Activated CD8-positive, alpha-beta T cell treated with anti-CD3 and anti-CD28 coated beads, Interleukin-2, amount 10 ng/mL, durations not matched to agents 7 days and 5 days (primary cell): ENCODE data around the gene AGR3. TPM values are rescaled to one million over a fixed set of nuclear protein-coding genes. Genes with fewer than 3 reads are reported as not detected.
A peak's percentile ranks its signal among the peaks of the same experiment; 100 is the strongest.

ENCODE experiments used
- ATAC-seq: fragments of 150-1000 bp; cut with Tn5 transposase; one replicate; pipeline ENCODE4 v1.10.0; 2021; ENCODE audit warnings: moderate library complexity
- CTCF ChIA-PET: fragments of 350-600 bp; sonication (Branson Sonifier 250); formaldehyde crosslinking; loops from one replicate; lab custom pipeline; 2021; ENCODE audit warnings: antibody characterized with exemption; lab: Charles Lee
- POLR2A ChIA-PET: fragments of 350-600 bp; sonication (Branson Sonifier 250); formaldehyde crosslinking; loops from one replicate; lab custom pipeline; 2021; ENCODE audit warnings: antibody characterized with exemption; lab: Charles Lee
- DNase-seq: peaks from one replicate; pipeline ENCODE4 v3.0.0-alpha.2; 2020
- H3K27ac Mint-ChIP-seq: one replicate; pipeline ENCODE4 v1.8.0; 2021; ENCODE audit warnings: mild to moderate bottlenecking, mixed read lengths
- H3K27me3 Mint-ChIP-seq: one replicate; pipeline ENCODE4 v1.8.0; 2021; ENCODE audit warnings: low read depth, mixed read lengths
- H3K36me3 Mint-ChIP-seq: one replicate; pipeline ENCODE4 v1.8.0; 2021; ENCODE audit warnings: low read depth, mixed read lengths
- H3K4me1 Mint-ChIP-seq: one replicate; pipeline ENCODE4 v1.8.0; 2021; ENCODE audit warnings: low read depth, mixed read lengths
- H3K4me3 Mint-ChIP-seq: one replicate; pipeline ENCODE4 v1.8.0; 2021; ENCODE audit warnings: mild to moderate bottlenecking, mixed read lengths
- H3K9me3 Mint-ChIP-seq: one replicate; pipeline ENCODE4 v1.8.0; 2022; ENCODE audit warnings: mixed read lengths; ENCODE audit not compliant: insufficient read depth
- total RNA-seq, 2 experiments: library from RNA; stranded (reverse); gene quantifications; one replicate each; pipeline ENCODE4 v1.2.3, GENCODE V29; 2021

AGR3 gene
- total RNA-seq: not detected

- ATAC-seq: no peak
- CTCF ChIA-PET: no interaction called here
- Mint-ChIP-seq H3K27me3 (peaks cover 3% of the 10 kb centered on the region), H3K4me1 (no peaks in the 10 kb centered on the region), H3K4me3 (no peak within 1 kb of the TSS), H3K9me3 (no peaks in the 10 kb centered on the region), H3K36me3 (no peaks in the 10 kb centered on the region), H3K27ac (no peak within 1 kb of the TSS)
- POLR2A ChIA-PET: no interaction called here
- no peak for DNase-seq
Measured at GRCh38 chr7:16881844-16882243, at the start of gene AGR3. TSS of gene AGR3 (minus strand) at chr7:16881983. CDS start at chr7:16878618, 3,365 bp downstream.

GRCh38 chr7:16930946-16931345, 49.2 kb upstream of the AGR3 start:
- H3K9me3 Mint-ChIP-seq: peaks cover 4% of the 10 kb centered on the region
- ATAC-seq (no peak), DNase-seq (no peak)
- ChIA-PET POLR2A (interaction anchor here (0.8 kb wide), 1 partner anchor 368 kb away, joined by 3 read pairs; the partner anchor contains the start of gene AHR), CTCF (interaction anchor here (0.6 to 3.5 kb wide), 7 partner anchors 10 to 370 kb away, joined by 3 to 20 read pairs (median 3); no protein-coding TSS in a partner anchor)
- peaks cover 8% of the 10 kb centered on the region for H3K36me3 Mint-ChIP-seq
- no peak overlapping the region for H3K4me3 Mint-ChIP-seq
- peak overlapping the region; percentile 65 for H3K27ac Mint-ChIP-seq
- H3K27me3 Mint-ChIP-seq: no peaks in the 10 kb centered on the region
- H3K4me1 Mint-ChIP-seq: peaks cover 68% of the 10 kb centered on the region

GRCh38 chr7:16929146-16929762, 47.5 kb upstream of the AGR3 start:
- no peak overlapping the region for H3K4me3 Mint-ChIP-seq
- peaks cover 8% of the 10 kb centered on the region for H3K36me3 Mint-ChIP-seq
- no peak overlapping the region for H3K27ac Mint-ChIP-seq
- no peak for DNase-seq
- ATAC-seq: no peak
- CTCF ChIA-PET: interaction anchor here (1.8 to 3.5 kb wide), 2 partner anchors 11 to 53 kb away, joined by 4 to 20 read pairs; no protein-coding TSS in a partner anchor
- peaks cover 64% of the 10 kb centered on the region for H3K4me1 Mint-ChIP-seq
- H3K27me3 Mint-ChIP-seq: no peaks in the 10 kb centered on the region
- H3K9me3 Mint-ChIP-seq: peaks cover 4% of the 10 kb centered on the region
- POLR2A ChIA-PET: interaction anchor here (0.6 kb wide), 1 partner anchor 905 kb away, joined by 3 read pairs; no protein-coding TSS in a partner anchor

GRCh38 chr7:16926861-16927260, 45.1 kb upstream of the AGR3 start:
- peaks cover 58% of the 10 kb centered on the region for H3K4me1 Mint-ChIP-seq
- no peak overlapping the region for H3K4me3 Mint-ChIP-seq
- H3K27ac Mint-ChIP-seq: no peak overlapping the region
- DNase-seq: no peak
- no peaks in the 10 kb centered on the region for H3K27me3 Mint-ChIP-seq
- H3K9me3 Mint-ChIP-seq: peaks cover 4% of the 10 kb centered on the region
- CTCF ChIA-PET: interaction anchor here (0.9 to 1.8 kb wide), 12 partner anchors 8 to 282 kb away, joined by 3 to 12 read pairs (median 5); no protein-coding TSS in a partner anchor
- ATAC-seq: no peak
- peaks cover 7% of the 10 kb centered on the region for H3K36me3 Mint-ChIP-seq
- POLR2A ChIA-PET: interaction anchor here (0.9 kb wide), 1 partner anchor 49 kb away, joined by 3 read pairs; no protein-coding TSS in a partner anchor

- Mint-ChIP-seq H3K36me3 (peaks cover 6% of the 10 kb centered on the region), H3K4me3 (no peak overlapping the region), H3K27ac (no peak overlapping the region), H3K4me1 (peaks cover 54% of the 10 kb centered on the region), H3K27me3 (no peaks in the 10 kb centered on the region), H3K9me3 (peaks cover 4% of the 10 kb centered on the region)
- DNase-seq (peak; percentile 57), ATAC-seq (peak; percentile 65)
- POLR2A ChIA-PET: interaction anchor here (0.9 kb wide), 1 partner anchor 49 kb away, joined by 3 read pairs; no protein-coding TSS in a partner anchor
- CTCF ChIA-PET: interaction anchor here (0.7 to 1.8 kb wide), 16 partner anchors 8 to 390 kb away, joined by 3 to 12 read pairs (median 4); no protein-coding TSS in a partner anchor
Measured at GRCh38 chr7:16926283-16926682, 44.5 kb upstream of the AGR3 start.

- Mint-ChIP-seq H3K27ac (no peak overlapping the region), H3K9me3 (peaks cover 4% of the 10 kb centered on the region), H3K4me1 (peaks cover 47% of the 10 kb centered on the region), H3K27me3 (no peaks in the 10 kb centered on the region), H3K4me3 (no peak overlapping the region), H3K36me3 (peaks cover 4% of the 10 kb centered on the region)
- ChIA-PET CTCF (interaction anchor here (0.7 to 1.8 kb wide), 15 partner anchors 7 to 391 kb away, joined by 3 to 12 read pairs (median 3); no protein-coding TSS in a partner anchor), POLR2A (interaction anchor here (0.9 kb wide), 1 partner anchor 50 kb away, joined by 3 read pairs; no protein-coding TSS in a partner anchor)
- no peak for DNase-seq
- ATAC-seq: no peak
Measured at GRCh38 chr7:16925609-16926008, 43.8 kb upstream of the AGR3 start.

- no peak overlapping the region for H3K4me3 Mint-ChIP-seq
- peak; percentile 83 for ATAC-seq
- peak overlapping the region; percentile 53 for H3K27ac Mint-ChIP-seq
- H3K27me3 Mint-ChIP-seq: no peaks in the 10 kb centered on the region
- POLR2A ChIA-PET: no interaction called here
- no peaks in the 10 kb centered on the region for H3K9me3 Mint-ChIP-seq
- CTCF ChIA-PET: interaction anchor here (0.6 to 5.0 kb wide), 6 partner anchors 11 to 338 kb away, joined by 3 to 23 read pairs (median 3); no protein-coding TSS in a partner anchor
- no peak for DNase-seq
- H3K36me3 Mint-ChIP-seq: no peaks in the 10 kb centered on the region
- peaks cover 27% of the 10 kb centered on the region for H3K4me1 Mint-ChIP-seq
Measured at GRCh38 chr7:16923019-16923418, 41.2 kb upstream of the AGR3 start.

- DNase-seq (no peak), ATAC-seq (no peak)
- H3K4me3 Mint-ChIP-seq: no peak overlapping the region
- H3K9me3 Mint-ChIP-seq: no peaks in the 10 kb centered on the region
- peaks cover 27% of the 10 kb centered on the region for H3K4me1 Mint-ChIP-seq
- H3K27ac Mint-ChIP-seq: no peak overlapping the region
- no peaks in the 10 kb centered on the region for H3K36me3 Mint-ChIP-seq
- ChIA-PET POLR2A (no interaction called here), CTCF (interaction anchor here (0.8 to 5.0 kb wide), 4 partner anchors 9 to 120 kb away, joined by 3 to 23 read pairs (median 4); no protein-coding TSS in a partner anchor)
- H3K27me3 Mint-ChIP-seq: no peaks in the 10 kb centered on the region
Measured at GRCh38 chr7:16921644-16922257, 40.0 kb upstream of the AGR3 start.

- CTCF ChIA-PET: interaction anchor here (0.8 to 5.0 kb wide), 6 partner anchors 10 to 306 kb away, joined by 3 to 23 read pairs (median 3); no protein-coding TSS in a partner anchor
- Mint-ChIP-seq H3K27me3 (no peaks in the 10 kb centered on the region), H3K27ac (no peak overlapping the region), H3K4me1 (peaks cover 21% of the 10 kb centered on the region), H3K36me3 (no peaks in the 10 kb centered on the region), H3K9me3 (no peaks in the 10 kb centered on the region), H3K4me3 (no peak overlapping the region)
- POLR2A ChIA-PET: interaction anchor here (0.5 kb wide), 1 partner anchor 400 kb away, joined by 3 read pairs; no protein-coding TSS in a partner anchor
- no peak for ATAC-seq
- no peak for DNase-seq
Measured at GRCh38 chr7:16921151-16921550, 39.4 kb upstream of the AGR3 start.

- ChIA-PET CTCF (interaction anchor here (0.9 to 5.0 kb wide), 5 partner anchors 11 to 224 kb away, joined by 3 to 23 read pairs (median 4); no protein-coding TSS in a partner anchor), POLR2A (no interaction called here)
- H3K36me3 Mint-ChIP-seq: no peaks in the 10 kb centered on the region
- no peak for DNase-seq
- no peak for ATAC-seq
- no peaks in the 10 kb centered on the region for H3K27me3 Mint-ChIP-seq
- H3K4me3 Mint-ChIP-seq: no peak overlapping the region
- H3K27ac Mint-ChIP-seq: no peak overlapping the region
- no peaks in the 10 kb centered on the region for H3K9me3 Mint-ChIP-seq
- peaks cover 21% of the 10 kb centered on the region for H3K4me1 Mint-ChIP-seq
Measured at GRCh38 chr7:16919440-16919839, 37.7 kb upstream of the AGR3 start.

GRCh38 chr7:16918288-16918895, 36.6 kb upstream of the AGR3 start:
- Mint-ChIP-seq H3K36me3 (no peaks in the 10 kb centered on the region), H3K4me1 (peaks cover 16% of the 10 kb centered on the region), H3K27me3 (no peaks in the 10 kb centered on the region), H3K9me3 (no peaks in the 10 kb centered on the region), H3K27ac (no peak overlapping the region), H3K4me3 (no peak overlapping the region)
- DNase-seq (peak; percentile 54), ATAC-seq (no peak)
- ChIA-PET POLR2A (no interaction called here), CTCF (interaction anchor here (0.6 to 3.7 kb wide), 24 partner anchors 8 to 487 kb away, joined by 3 to 51 read pairs (median 4); no protein-coding TSS in a partner anchor)
